NCI-H2081 (cell line): Measurements from ENCODE around the gene AGTR1.

Source experiments
- DNase-seq, 2 experiments: peaks; one replicate each; lab custom pipeline; 2025; lab: John Stamatoyannopoulos, UW

Gene AGTR1

DNA sequence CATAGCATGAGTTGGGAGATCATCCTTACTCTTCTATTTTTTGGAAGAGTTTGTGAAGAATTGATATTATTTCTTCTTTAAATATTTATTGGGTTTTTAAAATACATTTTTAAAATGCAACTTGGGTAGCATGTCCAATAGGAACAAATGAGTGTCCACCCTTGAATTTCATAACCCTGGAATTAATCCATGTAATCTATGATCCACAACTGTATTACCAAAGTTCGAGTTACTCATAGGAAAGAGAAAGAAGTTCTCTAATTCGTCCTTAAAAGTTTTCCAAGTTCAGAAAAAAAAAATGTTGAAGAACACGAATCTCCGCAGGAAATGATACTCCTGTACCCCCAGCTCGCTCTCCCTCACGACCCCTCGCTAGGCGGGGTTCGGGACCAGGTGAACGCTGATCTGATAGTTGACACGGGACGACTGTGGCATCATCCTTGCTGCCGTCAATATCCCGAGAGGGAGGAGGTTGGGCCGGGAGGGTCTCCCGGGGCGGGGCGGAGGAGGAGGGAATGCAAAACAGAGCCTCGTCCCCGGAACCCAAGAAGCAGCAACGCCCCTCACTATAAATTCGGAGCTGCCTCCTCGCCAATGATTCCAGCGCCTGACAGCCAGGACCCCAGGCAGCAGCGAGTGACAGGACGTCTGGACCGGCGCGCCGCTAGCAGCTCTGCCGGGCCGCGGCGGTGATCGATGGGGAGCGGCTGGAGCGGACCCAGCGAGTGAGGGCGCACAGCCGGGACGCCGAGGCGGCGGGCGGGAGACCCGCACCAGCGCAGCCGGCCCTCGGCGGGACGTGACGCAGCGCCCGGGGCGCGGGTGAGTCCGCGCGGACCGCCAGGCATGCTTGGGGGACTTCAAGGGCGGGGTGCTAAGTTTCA, at the start of gene AGTR1:
AGTR1 (plus strand) TSS at position 598 of the 884 bp plus-strand sequence. CDS start 43,133 bp downstream, outside the sequence.
- DNase-seq: no peak

- DNase-seq: no peak
These were observed 48.9 kb upstream of the AGTR1 start for GRCh38 chr3:148648685-148649352.

DNA sequence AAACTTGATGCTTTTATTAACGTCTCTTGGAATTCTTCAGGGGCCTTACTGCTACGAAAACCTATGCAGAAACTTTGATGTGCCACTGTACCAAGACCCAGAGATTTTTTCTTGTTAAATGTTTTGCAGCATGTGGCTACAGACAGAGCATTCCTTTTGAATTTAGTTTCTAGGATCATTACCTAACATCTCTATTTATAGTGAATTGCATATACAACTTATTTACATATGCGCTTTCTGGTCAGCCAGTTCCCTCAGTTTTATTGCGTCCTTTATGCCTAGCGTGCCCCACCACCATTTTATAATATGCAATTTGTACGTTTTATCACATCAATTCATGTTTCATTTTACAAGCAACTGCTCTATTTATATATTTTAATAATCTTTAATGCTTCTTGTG, 46.2 kb upstream of the AGTR1 start:
- DNase-seq: no peak

DNA sequence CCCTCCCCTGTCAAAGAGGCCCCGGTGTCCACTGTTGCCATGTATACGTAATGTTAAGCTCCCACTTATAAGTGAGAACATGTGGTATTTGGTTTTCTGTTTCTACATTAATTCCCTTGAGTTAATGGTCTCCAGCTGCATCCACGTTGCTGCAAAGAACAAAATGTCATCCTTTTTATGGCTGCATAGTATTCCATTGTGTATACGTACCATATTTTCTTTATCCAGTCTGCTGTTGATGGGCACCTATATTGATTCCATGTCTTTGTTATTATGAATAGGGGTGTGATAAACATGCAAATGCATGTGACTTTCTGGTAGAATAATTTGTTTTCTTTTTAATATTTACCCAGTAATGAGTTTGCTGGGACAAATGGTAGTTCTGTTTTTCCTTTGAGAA, 43.3 kb upstream of the AGTR1 start:
- no peak for DNase-seq

DNA sequence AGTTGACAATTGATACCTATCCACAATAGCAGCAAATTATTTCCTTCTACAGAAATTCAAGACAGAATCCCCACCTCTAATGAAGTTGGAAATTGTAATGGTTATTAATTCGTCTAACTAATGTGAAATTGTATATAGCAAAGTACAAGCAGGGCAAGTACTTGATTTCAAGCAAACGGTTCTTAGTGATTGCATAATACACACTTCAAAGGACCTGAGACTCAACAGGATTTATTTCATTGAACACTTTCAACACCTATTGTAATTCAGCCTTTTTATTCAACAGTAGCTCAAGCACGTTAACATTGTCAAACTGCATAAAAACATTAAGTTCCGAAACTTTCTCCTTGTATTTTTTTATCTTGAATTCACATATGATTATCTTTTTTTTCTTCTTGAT, 40.2 kb upstream of the AGTR1 start:
- no peak for DNase-seq

- DNase-seq: no peak
These were observed 38.2 kb upstream of the AGTR1 start for GRCh38 chr3:148659512-148659911.

GRCh38 chr3:148680289-148680688, 17.4 kb upstream of the AGTR1 start:
- no peak for DNase-seq

- DNase-seq: no peak
These were observed 16.6 kb upstream of the AGTR1 start for GRCh38 chr3:148681080-148681479.

- DNase-seq: no peak
These were observed 14.7 kb upstream of the AGTR1 start for GRCh38 chr3:148682997-148683396.

GRCh38 chr3:148694116-148694515, 3.6 kb upstream of the AGTR1 start:
- DNase-seq: no peak

DNA sequence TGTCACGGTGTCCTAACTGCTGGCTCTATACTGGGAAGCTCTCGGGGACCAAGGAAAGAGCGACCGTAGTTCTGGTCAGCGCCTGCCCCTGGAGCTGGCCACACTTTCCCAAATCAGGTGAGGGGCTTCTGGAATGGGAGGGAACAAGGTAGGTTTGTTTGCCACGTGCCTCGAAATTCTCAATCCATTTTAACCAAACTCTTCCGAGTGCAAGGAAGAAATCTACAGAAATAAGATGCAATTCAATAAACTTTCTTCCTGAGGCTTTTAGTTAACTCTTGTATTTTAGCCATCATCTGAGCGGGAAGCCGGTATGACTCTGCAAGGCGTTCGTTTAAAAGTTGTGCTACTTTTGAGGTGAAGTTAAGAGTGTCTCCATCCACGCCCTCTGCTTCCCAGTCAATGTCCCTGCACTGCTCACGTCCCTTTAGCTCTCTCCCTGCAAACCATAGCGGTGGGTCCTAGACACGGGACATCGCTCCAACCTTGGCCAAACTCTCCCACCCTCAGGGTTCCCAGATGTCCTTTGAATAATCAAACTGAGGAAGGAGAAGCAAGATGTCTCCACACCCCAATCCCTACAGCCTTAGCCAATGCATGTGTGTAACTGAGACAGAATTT, 597 bp downstream of the AGTR1 start:
- DNase-seq: no peak

DNA sequence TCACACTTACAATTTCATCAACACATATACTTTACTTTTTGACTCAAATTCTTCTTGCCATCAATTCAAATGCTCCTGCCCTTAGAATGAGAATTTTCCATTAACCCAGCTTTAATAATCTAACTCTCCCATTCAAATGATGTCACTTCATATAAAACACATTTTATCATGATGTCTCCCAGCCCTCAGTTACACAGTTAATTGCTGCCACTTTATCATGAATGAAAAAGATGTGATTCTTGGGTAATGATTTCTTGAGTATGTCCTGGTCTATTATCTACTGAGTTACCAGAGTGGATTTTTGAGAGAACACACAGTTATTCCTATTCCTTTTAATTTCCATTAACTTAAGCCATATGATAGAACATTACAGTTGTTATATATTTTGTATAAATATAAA, 7.6 kb downstream of the AGTR1 start:
- no peak for DNase-seq

DNA sequence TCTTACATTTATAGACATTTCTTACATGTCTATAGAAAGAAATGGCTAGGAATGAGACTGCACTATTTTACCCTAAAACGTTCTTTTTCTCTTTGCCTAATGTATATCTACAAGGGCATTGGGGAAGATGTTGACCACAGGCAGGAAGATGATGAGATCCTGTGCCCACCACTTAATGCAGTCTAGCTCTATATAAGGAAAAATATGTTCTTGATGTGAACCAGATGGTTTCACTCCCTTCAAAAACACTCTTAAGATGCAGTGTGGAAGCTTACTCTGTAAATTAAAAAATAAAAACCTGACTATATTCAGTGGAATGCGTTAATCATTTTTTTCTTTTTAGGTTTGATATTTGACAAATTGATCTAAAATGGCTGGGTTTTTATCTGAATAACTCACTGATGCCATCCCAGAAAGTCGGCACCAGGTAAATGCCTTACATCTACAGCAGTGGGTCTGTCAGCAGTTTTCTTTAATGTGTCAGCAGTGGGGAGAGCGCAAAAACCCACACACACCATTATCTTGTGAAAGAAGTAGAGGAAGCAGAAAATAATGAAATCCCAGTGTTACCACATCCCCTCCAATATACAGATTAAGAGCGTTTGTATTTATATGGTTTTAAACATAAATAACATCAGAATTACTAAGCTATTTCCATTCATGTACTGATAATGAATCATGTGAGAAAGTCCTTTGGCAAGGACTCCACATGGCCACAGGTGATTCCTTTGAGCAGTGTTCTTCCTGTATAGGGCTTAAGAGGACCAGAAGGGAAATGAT, 10.1 kb downstream of the AGTR1 start:
- no peak for DNase-seq

- DNase-seq: no peak
These were observed 10.7 kb downstream of the AGTR1 start for GRCh38 chr3:148708409-148708808.

DNA sequence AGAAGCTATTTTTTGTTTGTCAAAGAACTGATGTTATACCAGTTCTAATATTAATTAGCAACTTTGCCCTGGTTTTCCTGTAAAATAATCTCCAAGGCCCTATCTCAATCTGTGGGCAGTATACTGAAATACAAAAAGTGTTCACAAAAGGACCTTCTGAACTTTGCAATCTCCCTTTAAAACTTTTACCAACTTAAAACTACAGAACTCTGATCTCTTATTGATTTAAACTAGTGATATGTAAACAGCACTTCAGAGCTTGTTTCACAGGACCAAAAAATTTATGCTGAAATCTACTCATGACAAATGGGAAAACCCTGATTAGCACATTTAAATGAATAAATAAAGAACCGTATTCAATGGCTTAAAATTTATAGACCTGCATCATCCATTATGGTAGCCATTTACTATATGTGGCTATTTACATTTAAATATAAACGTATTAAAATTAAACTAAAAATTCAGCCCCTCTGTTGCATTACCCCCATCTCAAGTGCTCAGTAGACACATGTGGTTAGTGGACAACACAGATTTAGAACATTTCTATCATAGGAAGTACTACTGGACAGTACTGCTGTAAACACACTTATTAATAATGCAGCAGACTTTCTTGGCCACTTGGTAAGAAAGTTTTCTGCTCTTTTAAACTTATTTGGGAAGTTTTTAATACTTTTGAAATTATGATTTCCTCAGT, 12.0 kb downstream of the AGTR1 start:
- no peak for DNase-seq

DNA sequence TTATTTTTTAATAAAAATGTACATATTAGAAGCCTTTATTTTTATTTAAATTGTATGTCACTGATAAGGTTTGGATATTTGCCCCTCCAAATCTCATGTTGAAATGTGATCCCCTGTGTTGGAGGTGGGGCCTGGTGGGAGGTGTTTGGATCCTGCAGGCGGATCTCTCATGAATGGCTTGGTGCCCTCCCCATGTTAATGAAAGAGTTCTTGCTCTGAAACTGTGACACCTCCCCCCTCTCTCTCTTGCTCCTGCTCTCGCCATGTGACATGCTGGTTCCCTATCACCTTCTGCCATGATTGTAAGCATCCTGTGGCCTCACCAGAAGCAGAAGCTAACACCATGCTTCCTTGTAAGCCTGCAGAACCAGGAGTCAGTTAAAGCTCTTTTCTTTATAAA, 13.0 kb downstream of the AGTR1 start:
- DNase-seq: no peak

- DNase-seq: no peak
These were observed 14.4 kb downstream of the AGTR1 start for GRCh38 chr3:148711981-148712666.

DNA sequence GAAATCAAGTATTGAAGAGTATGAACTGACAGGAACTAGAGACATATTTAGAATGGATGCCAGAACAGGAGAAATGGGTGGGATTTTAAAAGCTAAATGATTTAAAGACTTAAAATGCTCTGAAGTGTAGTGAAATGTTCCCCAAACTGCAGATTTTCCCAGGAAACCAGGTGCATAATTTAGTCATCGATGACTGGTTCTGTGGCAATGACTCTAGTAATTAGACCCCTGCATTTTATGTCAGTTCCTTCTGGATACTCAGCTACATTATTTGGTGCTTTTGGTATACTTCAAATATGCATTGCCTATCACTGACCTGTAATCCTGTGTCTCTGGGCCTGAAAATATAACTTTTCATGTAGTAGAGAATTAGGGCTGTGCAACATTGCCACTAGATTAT, 16.8 kb downstream of the AGTR1 start:
- no peak for DNase-seq

- DNase-seq: no peak
These were observed 19.0 kb downstream of the AGTR1 start for GRCh38 chr3:148716657-148717056.

DNA sequence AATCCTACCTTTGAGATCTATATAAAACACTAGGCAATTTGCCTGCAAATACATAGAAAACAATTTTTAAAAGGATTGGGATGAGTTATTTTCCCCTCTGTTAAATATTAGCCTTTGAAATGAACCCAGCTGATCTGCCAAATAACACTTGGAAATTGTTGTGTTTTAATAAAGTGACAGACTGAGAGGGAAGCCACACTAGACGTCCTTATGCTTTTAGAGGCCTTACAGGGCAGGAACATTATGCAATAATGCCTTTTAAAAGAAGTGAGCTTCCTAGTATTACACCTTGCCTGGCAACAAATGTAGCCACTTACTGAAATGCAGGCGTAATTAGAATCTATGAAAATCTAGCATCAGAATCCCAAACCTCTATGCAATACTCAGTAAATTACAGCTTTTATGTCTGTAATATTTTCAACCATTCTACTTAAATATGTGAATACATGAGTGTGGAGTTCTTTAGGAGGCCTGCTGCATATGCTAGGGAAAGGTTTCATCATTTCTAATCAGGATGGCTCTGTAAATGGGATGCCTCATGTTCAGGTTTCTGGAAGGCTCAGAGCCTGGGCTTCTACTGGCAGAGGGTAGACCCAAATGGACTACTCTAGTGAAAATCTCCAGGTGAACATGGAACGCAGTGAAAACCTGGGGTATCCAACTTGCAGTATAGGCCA, 20.3 kb downstream of the AGTR1 start:
- no peak for DNase-seq
